A549 (cell line): ENCODE data around the gene RASL10B.

Experiments used
- CEBPB ChIP-seq, 2 experiments: fragments of >200 bp in 1 of 2; sonication (Bioruptor Twin) in 1 of 2; formaldehyde crosslinking in 1 of 2; IDR thresholded peaks; 2 replicates each; pipeline ENCODE4 v1.6.1; 2012 to 2016
- CTCF ChIP-seq: fragments of >200 bp; sonication (Bioruptor Twin); formaldehyde crosslinking; IDR thresholded peaks from 3 replicates; pipeline ENCODE4 v1.5.1; 2016
- ELK1 ChIP-seq: fragments of 150-350 bp; IDR thresholded peaks from 2 replicates; pipeline ENCODE4 v1.6.1; 2014; ENCODE audit warnings: low read depth, mild to moderate bottlenecking, low read length
- EP300 ChIP-seq, 2 experiments: fragments of >200 bp; sonication (Bioruptor Twin); formaldehyde crosslinking; IDR thresholded peaks; 2 replicates in 1 of 2; 3 replicates in 1 of 2; pipeline ENCODE4 v1.6.1; 2016 to 2017
- HMGXB4 ChIP-seq: fragments of 250-450 bp; sonication (Bioruptor Pico); IDR thresholded peaks from 2 replicates; pipeline ENCODE4 v1.5.0; 2021; ENCODE audit warnings: mild to moderate bottlenecking, moderate library complexity, borderline replicate concordance
- JUNB ChIP-seq: fragments of >200 bp; sonication (Bioruptor Twin); formaldehyde crosslinking; IDR thresholded peaks from 2 replicates; pipeline ENCODE4 v1.6.1; 2016
- KDM1A ChIP-seq: fragments of 200-600 bp; sonication (generic); IDR thresholded peaks from 2 replicates; pipeline ENCODE4 v1.6.1; 2016; ENCODE audit warnings: low read depth, mild to moderate bottlenecking
- MAFK ChIP-seq: fragments of 450-650 bp; IDR thresholded peaks from 2 replicates; pipeline ENCODE4 v1.6.1; 2014; ENCODE audit not compliant: partially characterized antibody
- NFE2L2 ChIP-seq: fragments of 150-350 bp; conservative IDR thresholded peaks from 2 replicates; pipeline ENCODE4 v1.6.1; 2014; ENCODE audit warnings: low read length
- POLR2A ChIP-seq: IDR thresholded peaks from 2 replicates; pipeline ENCODE4 v1.6.1; 2012; ENCODE audit warnings: mild to moderate bottlenecking, low read length
- RAD21 ChIP-seq, 2 experiments: fragments of >200 bp in 1 of 2; sonication (Bioruptor Twin) in 1 of 2; formaldehyde crosslinking in 1 of 2; IDR thresholded peaks in 1 of 2; conservative IDR thresholded peaks in 1 of 2; 2 replicates in 1 of 2; 3 replicates in 1 of 2; pipeline ENCODE4 v1.6.1; 2012 to 2018; ENCODE audit warnings: inconsistent platforms in 1 of 2
- RFX5 ChIP-seq: fragments of 450-650 bp; IDR thresholded peaks from 2 replicates; pipeline ENCODE4 v1.7.1; 2014; ENCODE audit warnings: antibody characterized with exemption, mild to moderate bottlenecking, moderate library complexity

- TF ChIP-seq CTCF: no peak
- TF ChIP-seq KDM1A: no peak
- TF ChIP-seq POLR2A: no peak
- TF ChIP-seq RAD21 (conservative IDR thresholded peaks at IDR 0.05 in 1 of 2, IDR thresholded peaks at IDR 0.05 in 1 of 2): no peak
- TF ChIP-seq JUNB: no peak
- TF ChIP-seq EP300 (IDR thresholded peaks at IDR 0.05): no peak
- TF ChIP-seq CEBPB (IDR thresholded peaks at IDR 0.05): no peak
- TF ChIP-seq NFE2L2: no peak
- no peak for TF ChIP-seq HMGXB4 (CRISPR knock-in tag)
- no peak for TF ChIP-seq ELK1
- TF ChIP-seq MAFK: no peak
- TF ChIP-seq RFX5: no peak
These were observed 18.3 kb downstream of the RASL10B start for GRCh38 chr17:35749560-35750412.
